Upper lobe of left lung (tissue), 6 donors: ENCODE results near the gene TULP3. TPM values are rescaled to one million over a fixed set of nuclear protein-coding genes. Genes with fewer than 3 reads are reported as not detected.

ENCODE experiments used
- ATAC-seq, 2 donors: fragments of 200-7000 bp; cut with Tn5 transposase; one replicate each; pipeline ENCODE4 v1.9.1; 2022; ENCODE audit warnings: mild to moderate bottlenecking in 2 of 2, moderate library complexity in 2 of 2; ENCODE audit not compliant: low FRiP score in 2 of 2
- DNase-seq, 2 donors: peaks; one replicate each; pipeline ENCODE4 v3.0.0-alpha.2; 2019 to 2020
- H3K27ac ChIP-seq, 4 donors: fragments of 200-600 bp; sonication (generic); one replicate each; pipeline ENCODE4 v1.5.1; 2016 to 2019
- H3K27me3 ChIP-seq, 4 donors: fragments of 200-600 bp; sonication (generic); one replicate each; pipeline ENCODE4 v1.5.1; 2017 to 2019
- H3K36me3 ChIP-seq, 4 donors: fragments of 200-600 bp; sonication (generic); one replicate each; pipeline ENCODE4 v1.5.1; 2016 to 2019
- H3K4me1 ChIP-seq, 4 donors: fragments of 200-600 bp; sonication (generic); one replicate each; pipeline ENCODE4 v1.5.1; 2018 to 2019
- H3K4me3 ChIP-seq, 4 donors: fragments of 200-600 bp; sonication (generic); one replicate each; pipeline ENCODE4 v1.5.1; 2017 to 2019; ENCODE audit warnings: mild to moderate bottlenecking in 2 of 4, moderate library complexity in 1 of 4
- H3K9me3 ChIP-seq, 4 donors: fragments of 200-600 bp; sonication (generic); one replicate each; pipeline ENCODE4 v1.5.1; 2018 to 2019
- EP300 ChIP-seq, 4 donors: sonication (generic); formaldehyde crosslinking; IDR thresholded peaks; one replicate each; pipeline ENCODE4 v1.5.1; 2017; ENCODE audit warnings: antibody characterized with exemption in 4 of 4, control low read depth in 2 of 4
- POLR2A ChIP-seq, 4 donors: fragments of 450-650 bp; IDR thresholded peaks; one replicate each; pipeline ENCODE4 v1.5.1; 2016 to 2017; ENCODE audit warnings: antibody characterized with exemption in 4 of 4, mild to moderate bottlenecking in 2 of 4
- POLR2AphosphoS5 ChIP-seq, 2 donors: sonication (generic); formaldehyde crosslinking; IDR thresholded peaks; one replicate each; pipeline ENCODE4 v1.5.1; 2017; ENCODE audit warnings: antibody characterized with exemption in 2 of 2
- WGBS, 2 donors: methylation state at CpG; one replicate each; pipeline ENCODE4 v1.1.5; 2017 to 2018; 5-methylcytosine and 5-hydroxymethylcytosine counted together
- total RNA-seq, 6 donors: library from RNA; depleted of rRNA in 4 of 6; stranded (reverse); fragments of >200 nt in 4 of 6; gene quantifications; one replicate each; pipeline versions ENCODE4 v1.1.0 to v1.2.1, GENCODE V29; 2016 to 2021
- TF ChIP-seq, protein P1 (sequence below), 6 experiments: fragments of 450-650 bp in 4 of 6; fragments of 200-600 bp in 2 of 6; sonication (generic) in 2 of 6; IDR thresholded peaks; one replicate each; pipeline ENCODE4 v1.5.1; 2016 to 2019; ENCODE audit warnings: antibody characterized with exemption in 6 of 6
- donor health status: DM: no; HTN: no; CAD: no; lungs with moderate emphysema.
- donor health status: DM: no; HTN: yes; CAD: no; lungs with severe emphysema.

The TULP3 gene
- total RNA-seq, 6 donors from 2014 or later: 10.5 to 24.3 (median 16.6) TPM

DNA sequence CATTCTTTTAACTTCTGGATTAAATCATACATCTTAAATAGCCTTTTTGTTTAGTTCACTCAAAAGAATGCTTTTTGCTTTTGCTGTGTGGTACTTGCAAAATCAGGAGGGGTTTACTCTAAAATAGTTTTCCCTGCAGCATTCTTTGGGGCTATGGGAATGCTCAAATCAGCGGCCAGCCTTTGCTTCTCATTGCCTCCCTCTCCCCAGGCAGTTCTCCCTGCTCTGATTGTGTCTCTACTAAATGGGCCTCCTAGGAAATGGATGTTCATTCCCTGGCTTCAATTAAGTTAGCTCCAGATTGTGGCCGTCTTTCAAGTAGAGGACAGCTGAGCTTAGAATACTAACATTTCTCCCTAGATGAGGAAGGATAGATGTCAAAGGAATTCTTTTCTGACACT is 4.4 kb downstream of the TULP3 start:
- no peak for ATAC-seq
- WGBS, 2 donors: 0 to 41% methylated on average over 2 of the region's 2 CpGs
- Histone ChIP-seq H3K9me3 (no peaks in the 10 kb centered on the region), H3K4me1 (peaks cover 5 to 19% (median 9%) of the 10 kb centered on the region in 4 donors), H3K36me3 (no peaks in the 10 kb centered on the region), H3K27me3 (no peaks in the 10 kb centered on the region), H3K4me3 (no peak overlapping the region), H3K27ac (no peak overlapping the region)
- TF ChIP-seq, protein P1, sequence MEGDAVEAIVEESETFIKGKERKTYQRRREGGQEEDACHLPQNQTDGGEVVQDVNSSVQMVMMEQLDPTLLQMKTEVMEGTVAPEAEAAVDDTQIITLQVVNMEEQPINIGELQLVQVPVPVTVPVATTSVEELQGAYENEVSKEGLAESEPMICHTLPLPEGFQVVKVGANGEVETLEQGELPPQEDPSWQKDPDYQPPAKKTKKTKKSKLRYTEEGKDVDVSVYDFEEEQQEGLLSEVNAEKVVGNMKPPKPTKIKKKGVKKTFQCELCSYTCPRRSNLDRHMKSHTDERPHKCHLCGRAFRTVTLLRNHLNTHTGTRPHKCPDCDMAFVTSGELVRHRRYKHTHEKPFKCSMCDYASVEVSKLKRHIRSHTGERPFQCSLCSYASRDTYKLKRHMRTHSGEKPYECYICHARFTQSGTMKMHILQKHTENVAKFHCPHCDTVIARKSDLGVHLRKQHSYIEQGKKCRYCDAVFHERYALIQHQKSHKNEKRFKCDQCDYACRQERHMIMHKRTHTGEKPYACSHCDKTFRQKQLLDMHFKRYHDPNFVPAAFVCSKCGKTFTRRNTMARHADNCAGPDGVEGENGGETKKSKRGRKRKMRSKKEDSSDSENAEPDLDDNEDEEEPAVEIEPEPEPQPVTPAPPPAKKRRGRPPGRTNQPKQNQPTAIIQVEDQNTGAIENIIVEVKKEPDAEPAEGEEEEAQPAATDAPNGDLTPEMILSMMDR (IDR thresholded peaks at IDR 0.05): no peak
- TF ChIP-seq POLR2AphosphoS5 (IDR thresholded peaks at IDR 0.05): no peak
- no peak for DNase-seq

DNA sequence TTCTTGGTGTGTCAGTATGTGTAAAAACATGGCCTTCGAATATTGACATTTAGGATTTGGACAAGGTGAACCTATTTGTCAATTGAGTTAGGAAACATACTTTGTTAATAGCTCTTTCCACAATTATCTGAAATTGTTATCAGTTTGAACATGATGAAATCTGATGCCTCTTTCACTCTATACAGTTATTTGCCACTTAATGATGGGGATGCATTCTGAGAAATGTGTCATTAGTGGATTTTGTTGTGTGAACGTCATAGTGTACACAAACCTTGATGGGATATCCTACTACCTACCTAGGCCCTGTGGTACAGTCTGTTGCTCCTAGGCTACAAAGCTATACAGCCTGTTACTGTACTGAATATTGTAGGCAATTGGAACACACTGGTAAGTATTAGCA is 4.8 kb downstream of the TULP3 start:
- H3K27me3 ChIP-seq: no peaks in the 10 kb centered on the region
- peaks cover 3 to 15% (median 5%) of the 10 kb centered on the region in 4 donors for H3K4me1 ChIP-seq
- no peak overlapping the region for H3K4me3 ChIP-seq
- WGBS, 2 donors: 79 to 88% methylated on average over 2 of the region's 2 CpGs
- no peaks in the 10 kb centered on the region for H3K9me3 ChIP-seq
- DNase-seq: no peak
- TF ChIP-seq POLR2A (IDR thresholded peaks at IDR 0.05) (no peak), POLR2AphosphoS5 (IDR thresholded peaks at IDR 0.05) (no peak), EP300 (IDR thresholded peaks at IDR 0.05) (no peak)
- TF ChIP-seq, protein P1 (IDR thresholded peaks at IDR 0.05): no peak
- ATAC-seq: no peak
- no peak overlapping the region for H3K27ac ChIP-seq
- no peaks in the 10 kb centered on the region for H3K36me3 ChIP-seq

DNA sequence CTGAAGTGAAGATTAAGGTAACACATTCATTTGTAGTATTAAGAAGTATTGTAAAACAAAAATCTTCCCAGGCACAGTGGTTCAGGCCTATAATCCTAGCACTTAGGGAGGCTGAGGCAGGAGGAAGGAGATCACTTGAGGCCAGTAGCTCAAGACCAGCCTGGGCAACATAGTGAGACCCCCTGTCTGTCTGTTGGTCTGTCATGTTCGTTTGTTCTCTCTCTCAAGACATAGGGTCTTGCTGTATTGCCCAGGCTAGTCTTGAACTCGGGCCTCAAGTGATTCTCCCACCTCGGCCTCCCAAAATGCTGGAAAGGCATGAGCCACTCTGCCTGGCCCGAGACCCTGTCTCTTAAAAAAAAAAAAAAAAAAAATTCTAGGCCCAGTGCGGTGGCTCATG is 6.7 kb downstream of the TULP3 start:
- no peak for DNase-seq
- WGBS, 2 donors: 95 to 97% methylated on average over 5 of the region's 5 CpGs
- H3K36me3 ChIP-seq: no peaks in the 10 kb centered on the region
- TF ChIP-seq EP300 (IDR thresholded peaks at IDR 0.05) (no peak), POLR2A (IDR thresholded peaks at IDR 0.05) (no peak), POLR2AphosphoS5 (IDR thresholded peaks at IDR 0.05) (no peak)
- TF ChIP-seq, protein P1 (IDR thresholded peaks at IDR 0.05): no peak
- peaks cover 3 to 9% (median 5%) of the 10 kb centered on the region in 4 donors for H3K4me1 ChIP-seq
- no peaks in the 10 kb centered on the region for H3K27me3 ChIP-seq
- H3K9me3 ChIP-seq: no peaks in the 10 kb centered on the region
- no peak overlapping the region for H3K4me3 ChIP-seq
- ATAC-seq: no peak
- H3K27ac ChIP-seq: no peak overlapping the region

DNA sequence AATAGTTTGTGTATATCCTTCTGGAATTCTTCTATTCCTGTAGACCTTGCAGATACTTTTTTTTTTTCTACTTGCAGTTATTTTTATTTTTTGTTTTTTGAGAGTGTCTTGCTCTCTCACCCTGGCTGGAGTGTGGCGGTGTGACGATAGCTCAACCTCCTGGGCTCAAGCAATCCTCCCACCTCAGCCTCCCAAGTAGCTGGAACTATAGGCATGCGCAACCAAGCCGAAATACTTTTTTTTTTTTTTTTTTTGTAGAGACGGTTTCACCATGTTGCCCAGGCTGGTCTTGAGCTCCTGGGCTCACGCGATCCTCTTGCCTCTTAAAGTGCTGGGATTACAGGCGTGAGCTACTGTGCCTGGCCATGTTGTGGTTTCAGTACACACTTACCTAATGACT is 10.0 kb downstream of the TULP3 start:
- TF ChIP-seq EP300 (IDR thresholded peaks at IDR 0.05): no peak
- no peak for TF ChIP-seq POLR2AphosphoS5 (IDR thresholded peaks at IDR 0.05)
- TF ChIP-seq POLR2A (IDR thresholded peaks at IDR 0.05): no peak
- TF ChIP-seq, protein P1 (IDR thresholded peaks at IDR 0.05): no peak
- Histone ChIP-seq H3K4me1 (peaks cover 5 to 9% (median 6%) of the 10 kb centered on the region in 4 donors), H3K36me3 (no peaks in the 10 kb centered on the region), H3K9me3 (no peaks in the 10 kb centered on the region), H3K27me3 (no peaks in the 10 kb centered on the region), H3K27ac (no peak overlapping the region), H3K4me3 (no peak overlapping the region)
- DNase-seq (no peak), ATAC-seq (no peak)
- whole genome bisulfite sequencing, 2 donors: 91 to 97% methylated on average over 8 of the region's 8 CpGs

DNA sequence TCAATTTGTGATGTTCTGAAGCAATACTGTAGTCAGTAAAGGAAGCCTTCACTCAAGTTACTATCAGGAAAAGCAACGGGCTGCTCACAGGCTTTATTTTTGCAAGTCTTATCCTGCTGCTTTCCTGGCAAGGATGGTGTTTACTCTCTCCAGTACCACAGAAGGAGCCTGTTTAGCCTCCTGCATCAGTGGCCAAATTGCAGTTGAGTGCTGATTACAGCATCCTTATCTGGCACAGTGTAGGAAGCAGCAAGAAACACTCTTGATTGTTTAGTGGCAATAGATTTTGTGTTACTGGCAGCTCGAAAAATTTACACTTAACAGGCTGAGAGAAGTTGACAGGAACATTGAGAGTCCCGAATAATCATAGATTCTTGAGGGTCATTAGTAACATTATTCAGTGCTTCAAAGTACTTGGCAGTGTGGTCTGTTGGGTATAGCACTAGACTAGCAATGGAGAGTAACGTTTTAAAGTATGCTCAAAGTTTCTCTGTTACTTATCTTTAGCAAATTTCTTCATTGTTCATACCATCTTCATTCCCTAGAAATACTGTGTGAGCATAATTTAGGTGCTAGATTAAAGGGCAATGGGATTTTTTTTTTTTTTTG is 11.7 kb downstream of the TULP3 start:
- no peaks in the 10 kb centered on the region for H3K9me3 ChIP-seq
- peak overlapping the region in 1 of 4 donors; percentile 4 for H3K27ac ChIP-seq
- no peaks in the 10 kb centered on the region for H3K36me3 ChIP-seq
- TF ChIP-seq POLR2AphosphoS5 (IDR thresholded peaks at IDR 0.05) (no peak), POLR2A (IDR thresholded peaks at IDR 0.05) (no peak), EP300 (IDR thresholded peaks at IDR 0.05) (no peak)
- TF ChIP-seq, protein P1 (IDR thresholded peaks at IDR 0.05): no peak
- no peak overlapping the region for H3K4me3 ChIP-seq
- no peaks in the 10 kb centered on the region for H3K27me3 ChIP-seq
- peak in 1 of 2 donors; percentile 25 for DNase-seq
- peaks cover 5 to 9% (median 6%) of the 10 kb centered on the region in 4 donors for H3K4me1 ChIP-seq
- 35 to 38% methylated on average over 4 of the region's 4 CpGs for WGBS, 2 donors
- peak; percentile 48 to 82 for ATAC-seq
